GM12874 (cell line): ENCODE measurements around the gene GRM1.

ENCODE experiments used
- TF ChIP-seq, protein P1 (sequence below): IDR thresholded peaks from 2 replicates; pipeline ENCODE4 v1.5.1; 2011; ENCODE audit warnings: low read depth, mild to moderate bottlenecking, control low read depth, low read length, moderate library complexity; ENCODE audit not compliant: insufficient read depth

The GRM1 gene

GRCh38 chr6:146301764-146302163 lies 272.9 kb downstream of the GRM1 start:
- TF ChIP-seq, protein P1, sequence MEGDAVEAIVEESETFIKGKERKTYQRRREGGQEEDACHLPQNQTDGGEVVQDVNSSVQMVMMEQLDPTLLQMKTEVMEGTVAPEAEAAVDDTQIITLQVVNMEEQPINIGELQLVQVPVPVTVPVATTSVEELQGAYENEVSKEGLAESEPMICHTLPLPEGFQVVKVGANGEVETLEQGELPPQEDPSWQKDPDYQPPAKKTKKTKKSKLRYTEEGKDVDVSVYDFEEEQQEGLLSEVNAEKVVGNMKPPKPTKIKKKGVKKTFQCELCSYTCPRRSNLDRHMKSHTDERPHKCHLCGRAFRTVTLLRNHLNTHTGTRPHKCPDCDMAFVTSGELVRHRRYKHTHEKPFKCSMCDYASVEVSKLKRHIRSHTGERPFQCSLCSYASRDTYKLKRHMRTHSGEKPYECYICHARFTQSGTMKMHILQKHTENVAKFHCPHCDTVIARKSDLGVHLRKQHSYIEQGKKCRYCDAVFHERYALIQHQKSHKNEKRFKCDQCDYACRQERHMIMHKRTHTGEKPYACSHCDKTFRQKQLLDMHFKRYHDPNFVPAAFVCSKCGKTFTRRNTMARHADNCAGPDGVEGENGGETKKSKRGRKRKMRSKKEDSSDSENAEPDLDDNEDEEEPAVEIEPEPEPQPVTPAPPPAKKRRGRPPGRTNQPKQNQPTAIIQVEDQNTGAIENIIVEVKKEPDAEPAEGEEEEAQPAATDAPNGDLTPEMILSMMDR = no peak

DNA sequence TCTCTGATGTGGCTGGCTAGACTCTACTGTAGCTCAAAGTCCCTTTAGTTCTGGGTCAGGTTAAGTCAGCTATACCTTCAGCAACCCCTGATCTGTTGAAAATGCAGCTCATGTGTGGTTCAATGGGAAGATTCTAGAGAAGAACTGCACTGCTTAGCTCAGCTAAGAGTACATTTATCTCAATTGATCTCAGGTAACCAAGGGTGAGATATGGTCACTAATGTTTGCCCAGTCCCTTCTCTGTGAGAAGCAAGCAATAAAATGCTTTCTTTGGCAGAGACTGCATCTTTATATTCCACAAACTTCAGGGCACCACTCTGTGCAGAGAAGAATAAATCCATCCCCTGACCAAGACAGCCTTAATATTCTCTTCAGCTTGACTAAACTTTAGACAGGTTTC lies 274.1 kb downstream of the GRM1 start:
- TF ChIP-seq, protein P1 = no peak

DNA sequence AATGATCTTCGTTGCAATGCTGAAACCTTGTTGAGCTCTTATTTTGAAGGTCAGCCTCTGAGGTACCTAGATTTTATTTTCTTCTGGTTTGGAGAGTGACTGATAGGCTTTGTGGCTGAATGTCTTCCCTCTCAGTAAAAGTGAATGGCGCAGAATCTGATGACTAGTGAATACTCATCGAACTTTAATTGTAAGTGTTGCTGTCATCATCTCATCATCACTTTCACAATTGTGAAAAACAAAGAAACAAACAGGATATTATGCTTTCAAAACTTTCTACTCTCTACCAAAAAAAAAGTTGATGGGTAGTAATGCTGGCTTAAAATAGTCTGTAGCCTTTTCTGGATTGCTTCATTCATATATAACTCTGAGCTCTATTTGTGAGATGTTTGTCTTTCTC lies 275.3 kb downstream of the GRM1 start:
- TF ChIP-seq, protein P1 = no peak

DNA sequence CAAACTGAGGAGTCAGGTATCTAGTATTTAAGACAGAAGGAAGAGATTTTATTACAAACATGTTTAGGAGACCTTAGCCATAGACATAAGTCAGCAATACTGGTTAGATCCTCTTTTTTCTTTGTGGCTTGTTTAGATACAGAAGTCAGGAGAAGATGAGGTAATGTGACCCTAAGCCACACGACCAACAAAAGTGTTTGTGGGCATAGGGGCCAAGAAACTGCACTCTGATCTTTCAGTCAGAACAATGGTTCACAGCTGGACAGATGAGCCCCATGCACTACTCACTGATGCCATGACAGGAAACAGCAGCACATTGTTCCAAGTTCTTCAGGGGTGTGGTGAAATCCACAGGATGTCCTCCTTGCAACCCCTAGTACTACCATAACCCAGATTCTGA lies 276.2 kb downstream of the GRM1 start:
- TF ChIP-seq, protein P1 = no peak

DNA sequence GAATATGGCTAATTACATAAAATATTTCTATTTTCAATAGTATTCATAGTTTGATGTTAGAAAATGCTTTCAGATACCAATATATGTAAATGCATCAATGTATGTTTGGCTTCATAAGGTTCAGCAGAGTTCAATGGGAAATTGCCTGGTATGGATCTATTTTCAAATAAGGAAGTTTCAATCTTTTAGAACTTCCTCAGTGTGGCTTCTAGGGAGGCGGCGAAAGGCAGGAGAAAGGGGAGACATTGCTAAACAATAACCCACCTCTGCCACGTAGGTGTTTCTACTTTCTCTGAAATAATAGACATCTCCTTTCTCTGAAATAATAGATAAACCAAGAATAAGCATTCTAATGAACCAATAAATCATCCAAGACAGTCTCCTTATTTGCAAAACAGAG lies 277.1 kb downstream of the GRM1 start:
- TF ChIP-seq, protein P1 = no peak

GRCh38 chr6:146310628-146311027 lies 281.8 kb downstream of the GRM1 start:
- TF ChIP-seq, protein P1 = no peak

DNA sequence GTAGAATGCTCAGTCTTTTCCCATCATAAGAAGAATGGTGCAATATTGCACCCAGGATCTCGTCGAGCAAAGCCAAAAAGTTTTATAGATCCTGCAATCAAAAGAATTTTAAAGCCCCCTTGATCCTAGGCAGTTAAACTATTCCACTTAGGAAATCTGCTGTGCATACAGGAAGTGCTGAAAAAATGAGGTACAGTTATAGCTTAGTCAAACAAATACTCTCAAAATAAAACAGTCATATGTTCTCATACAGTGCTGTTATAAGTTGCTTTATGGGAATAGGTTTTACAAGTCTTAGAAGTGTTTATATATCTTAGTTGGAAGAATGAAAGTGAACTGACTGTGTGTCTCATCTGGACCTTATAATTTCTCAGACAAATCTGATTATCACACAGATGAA lies 282.2 kb downstream of the GRM1 start:
- TF ChIP-seq, protein P1 = no peak

DNA sequence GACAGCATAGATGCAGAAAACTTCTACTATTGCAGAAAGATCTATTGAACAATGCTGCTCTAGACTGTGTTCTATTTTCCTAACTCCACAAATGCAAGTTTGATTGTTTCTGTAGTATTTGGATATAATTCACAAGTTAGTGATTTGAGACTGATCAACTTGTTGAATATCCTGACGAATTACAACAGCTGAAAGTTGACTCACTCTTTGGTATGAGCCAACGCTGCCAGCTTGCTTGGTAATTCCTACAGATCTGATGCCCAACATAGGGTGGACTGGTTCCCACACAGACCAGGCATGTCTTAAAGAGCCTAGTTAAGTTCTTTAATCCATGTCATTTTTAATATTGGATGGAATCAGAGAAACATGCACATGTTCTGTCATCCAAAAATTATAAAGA lies 283.7 kb downstream of the GRM1 start:
- TF ChIP-seq, protein P1 = no peak
